Bronchial epithelial cell (primary cell): ENCODE data around the gene ATG10. TPM values are rescaled to one million over a fixed set of nuclear protein-coding genes. Genes with fewer than 3 reads are reported as not detected.
"Not testable (repeated sequence)": the region's sequence is repeated elsewhere in the genome, so short reads cannot be mapped to it uniquely, and the experiment has no call there.

Experiments
- DNase-seq: peaks from one replicate; pipeline ENCODE4 v3.0.0-alpha.2; 2010; ENCODE audit warnings: low read depth
- FAIRE-seq: peaks from 2 replicates; lab custom pipeline; 2011; peaks lifted over from hg19 to GRCh38; lab: Jason Lieb, UNC
- H3K27me3 ChIP-seq: 2 replicates; pipeline ENCODE4 v1.5.1; 2011; ENCODE audit warnings: low read length; ENCODE audit not compliant: control insufficient read depth, insufficient read depth
- H3K36me3 ChIP-seq: 2 replicates; pipeline ENCODE4 v1.5.1; 2011; ENCODE audit warnings: low read length; ENCODE audit not compliant: control insufficient read depth, insufficient read depth
- H3K4me3 ChIP-seq: 2 replicates; pipeline ENCODE4 v1.5.1; 2011; ENCODE audit warnings: mild to moderate bottlenecking, low read depth, low read length, control low read depth
- CTCF ChIP-seq: IDR thresholded peaks from 2 replicates; pipeline ENCODE4 v1.5.1; 2011; ENCODE audit warnings: mild to moderate bottlenecking, moderate library complexity, low read length, control low read depth, inconsistent platforms; ENCODE audit not compliant: insufficient read depth, severe bottlenecking
- total RNA-seq: library from RNA; depleted of rRNA; stranded (reverse); fragments of >200 nt; gene quantifications from 2 replicates; pipeline ENCODE4 v1.2.1, GENCODE V29; 2014

ATG10 gene
- total RNA-seq, 1 donor from 2014 or later, result 9.7 TPM

DNA sequence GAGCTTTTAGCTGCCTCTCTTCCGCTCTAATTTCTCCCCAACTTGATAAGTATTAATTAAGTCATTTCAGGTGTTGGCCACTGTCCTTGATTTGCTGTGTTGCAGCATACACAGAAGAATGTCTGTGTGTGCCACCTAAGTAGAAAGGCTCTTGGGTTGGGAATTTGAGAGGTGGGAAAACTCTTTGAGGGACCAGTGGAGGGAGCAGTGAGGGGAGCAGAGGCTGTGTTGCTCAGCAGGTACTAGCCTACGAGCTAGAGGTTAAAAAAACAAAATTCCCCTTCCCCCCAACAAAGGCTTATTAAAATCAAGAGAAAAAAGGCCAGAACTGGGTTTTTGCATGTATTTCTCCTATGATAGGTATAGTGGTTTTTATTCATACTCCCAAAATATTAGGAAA lies 285.4 kb downstream of the ATG10 start:
- no peak for TF ChIP-seq CTCF
- no peak for DNase-seq

DNA sequence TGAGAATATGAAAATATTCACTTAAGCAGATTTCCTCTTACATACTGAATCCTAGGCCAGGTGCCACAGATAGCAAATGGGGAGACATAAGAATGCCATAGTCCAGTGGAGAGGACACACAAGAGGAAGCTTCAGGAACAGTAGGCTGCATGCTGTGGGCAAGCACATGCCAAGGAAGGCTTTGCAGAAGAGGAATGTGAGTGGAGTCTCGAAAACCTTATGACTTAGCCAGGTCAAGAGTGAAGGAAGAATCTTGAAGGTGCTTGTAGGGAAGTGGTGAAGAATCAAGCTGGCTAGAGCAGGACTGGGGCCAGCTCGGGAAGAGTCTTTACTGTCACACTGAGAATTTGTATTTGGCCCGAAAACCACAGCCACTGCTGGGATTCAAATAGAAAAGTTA lies 285.9 kb downstream of the ATG10 start:
- FAIRE-seq (no peak), DNase-seq (no peak)
- no peak for TF ChIP-seq CTCF
- Histone ChIP-seq H3K4me3 (no peak overlapping the region), H3K27me3 (no peaks in the 10 kb centered on the region), H3K36me3 (no peaks in the 10 kb centered on the region)

More for the DNA sequence above, 285.4 kb downstream of the ATG10 start:
- no peaks in the 10 kb centered on the region for H3K27me3 ChIP-seq
- no peak overlapping the region for H3K4me3 ChIP-seq
- FAIRE-seq, result no peak
- H3K36me3 ChIP-seq, result no peaks in the 10 kb centered on the region

DNA sequence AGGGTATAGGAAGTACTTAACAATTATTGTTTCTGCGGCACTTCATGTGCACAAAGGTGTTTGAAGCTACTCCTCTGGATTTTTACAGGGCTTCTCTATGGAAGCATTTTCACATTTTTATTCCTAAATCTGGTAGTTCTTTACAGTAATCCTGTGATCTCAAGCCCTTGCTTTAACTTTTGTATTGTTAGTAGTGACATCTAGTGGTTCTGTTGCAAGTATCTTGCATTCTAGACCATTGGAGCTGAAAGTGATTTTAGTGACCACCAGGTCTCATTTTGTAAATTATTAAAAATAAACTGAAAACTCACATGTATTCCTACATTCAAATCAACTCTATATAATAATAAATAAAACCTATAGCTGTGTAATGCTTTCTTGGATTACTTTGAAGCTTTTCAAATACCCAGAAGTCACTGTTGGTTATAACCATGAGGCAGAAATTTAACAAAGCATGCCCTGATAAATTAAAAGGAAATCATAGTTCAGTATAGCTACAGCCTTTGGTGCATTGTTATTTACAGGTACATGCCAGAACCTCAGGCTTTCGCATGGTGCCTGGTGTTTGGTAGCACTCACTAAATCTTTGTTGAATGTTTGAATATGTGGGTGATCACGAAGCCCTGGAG lies 287.5 kb downstream of the ATG10 start:
- no peaks in the 10 kb centered on the region for H3K36me3 ChIP-seq
- peak; percentile 40 for DNase-seq
- peak; percentile 26 for TF ChIP-seq CTCF
- no peaks in the 10 kb centered on the region for H3K27me3 ChIP-seq
- H3K4me3 ChIP-seq, result no peak overlapping the region
- FAIRE-seq, result no peak

DNA sequence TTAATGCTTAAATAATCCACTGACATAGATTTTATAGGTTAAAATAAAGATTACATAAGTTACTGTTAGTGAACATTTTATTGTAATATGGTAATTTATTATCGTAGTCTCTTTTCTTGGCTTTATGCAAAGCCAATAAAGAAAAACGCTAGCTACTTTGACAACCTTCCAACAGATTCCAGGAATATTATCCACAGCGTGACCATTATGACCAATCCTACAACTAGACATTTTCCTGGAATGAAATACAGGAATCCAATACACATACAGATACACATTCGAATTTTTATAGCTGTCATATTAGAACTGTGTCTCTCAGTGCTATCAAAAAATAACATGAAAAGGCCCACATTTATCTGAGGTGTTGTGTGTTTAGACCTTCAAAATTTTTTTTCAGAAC lies 293.2 kb downstream of the ATG10 start:
- DNase-seq (no peak), FAIRE-seq (no peak)
- H3K27me3 ChIP-seq, result no peaks in the 10 kb centered on the region
- H3K36me3 ChIP-seq, result no peaks in the 10 kb centered on the region
- no peak for TF ChIP-seq CTCF
- no peak overlapping the region for H3K4me3 ChIP-seq

- not testable (repeated sequence) for H3K27me3 ChIP-seq, H3K4me3 ChIP-seq, DNase-seq, H3K36me3 ChIP-seq, FAIRE-seq
Measured at GRCh38 chr5:82267297-82267933, 295.6 kb downstream of the ATG10 start.

DNA sequence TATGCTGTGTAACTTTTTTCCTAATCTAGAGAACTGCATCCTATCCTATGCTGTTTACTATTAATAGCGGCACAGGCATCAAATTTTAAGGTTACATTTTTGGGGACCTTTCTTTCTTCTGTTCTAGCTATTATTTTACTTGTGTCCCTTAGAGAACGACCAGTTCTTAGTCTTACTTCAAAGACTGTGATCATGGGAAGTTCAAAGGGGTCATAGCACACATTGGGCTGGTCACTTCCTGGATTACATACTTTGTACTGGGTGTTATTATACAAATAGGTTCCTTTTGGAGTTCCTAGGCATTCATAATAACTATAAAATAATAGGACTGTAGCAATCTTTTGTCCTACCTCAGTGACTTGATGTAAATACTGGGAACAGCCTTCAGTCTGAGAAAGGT lies 297.5 kb downstream of the ATG10 start:
- FAIRE-seq, result not testable (repeated sequence)

GRCh38 chr5:82272571-82273356 lies 300.9 kb downstream of the ATG10 start:
- not testable (repeated sequence) for FAIRE-seq, DNase-seq, H3K27me3 ChIP-seq, H3K4me3 ChIP-seq
- peaks cover 11% of the 10 kb centered on the region for H3K36me3 ChIP-seq

More for the DNA sequence above, 297.5 kb downstream of the ATG10 start:
- H3K36me3 ChIP-seq, DNase-seq, H3K4me3 ChIP-seq, H3K27me3 ChIP-seq: not testable (repeated sequence)

- H3K36me3 ChIP-seq, result peaks cover 11% of the 10 kb centered on the region
- not testable (repeated sequence) for FAIRE-seq, DNase-seq, H3K27me3 ChIP-seq, H3K4me3 ChIP-seq
Measured at GRCh38 chr5:82273426-82273825, 301.6 kb downstream of the ATG10 start.
